Activated naive CD8-positive, alpha-beta T cell treated with anti-CD3 and anti-CD28 coated beads, Interleukin-2, amount 50 U/mL, for 16 hours (primary cell): ENCODE data around the gene DMP1.
"Not testable (repeated sequence)": the region's sequence is repeated elsewhere in the genome, so short reads cannot be mapped to it uniquely, and the experiment has no call there.

Source experiments
- DNase-seq: peaks from one replicate; pipeline ENCODE4 v3.0.0-alpha.2; 2020; ENCODE audit warnings: low read depth, low spot score

DMP1 gene

GRCh38 chr4:87680271-87680670, 30.2 kb downstream of the DMP1 start:
- no peak for DNase-seq

DNA sequence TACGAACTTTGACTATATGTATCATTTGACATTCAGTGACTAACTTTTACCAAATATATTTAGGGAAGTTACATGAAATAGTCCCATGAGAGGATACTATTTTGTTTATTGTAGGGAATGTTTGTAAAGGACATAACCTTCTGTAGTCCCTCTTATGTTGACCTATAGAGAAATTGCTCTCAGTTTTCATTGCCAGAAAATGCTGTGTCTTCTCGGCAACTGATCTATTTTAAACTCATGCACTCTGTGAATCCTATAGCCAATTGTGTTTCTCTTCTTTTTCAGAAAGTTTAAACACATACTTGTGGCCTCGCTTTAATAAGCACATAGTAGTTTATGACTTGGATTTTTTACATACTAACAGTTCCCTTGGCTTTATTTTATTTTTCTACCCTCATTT, 38.2 kb downstream of the DMP1 start:
- DNase-seq: no peak

GRCh38 chr4:87690947-87691346, 40.9 kb downstream of the DMP1 start:
- DNase-seq: not testable (repeated sequence)

- DNase-seq: not testable (repeated sequence)
Measured at GRCh38 chr4:87692060-87692459, 42.0 kb downstream of the DMP1 start.

- no peak for DNase-seq
Measured at GRCh38 chr4:87697272-87697671, 47.2 kb downstream of the DMP1 start.

DNA sequence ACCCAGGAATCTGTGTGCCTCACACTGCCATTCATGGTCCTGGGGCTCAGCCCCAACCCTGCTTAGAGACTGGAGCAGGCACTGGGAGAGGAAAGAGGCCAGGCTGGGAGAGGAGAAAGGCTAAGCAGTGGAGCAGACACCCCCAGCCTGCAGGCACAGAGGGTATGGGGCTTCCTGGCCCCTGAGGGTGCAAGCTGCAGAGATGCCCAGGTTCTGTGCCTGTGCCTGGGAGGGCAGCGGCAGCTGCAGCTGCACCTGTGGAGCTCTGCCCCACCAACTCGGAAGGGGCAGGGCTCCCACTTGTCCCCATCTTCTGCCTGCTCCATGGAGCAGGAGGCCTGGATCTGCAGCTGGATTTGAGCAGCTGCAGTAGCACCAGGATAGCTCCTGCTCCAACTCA, 47.9 kb downstream of the DMP1 start:
- DNase-seq: no peak

DNA sequence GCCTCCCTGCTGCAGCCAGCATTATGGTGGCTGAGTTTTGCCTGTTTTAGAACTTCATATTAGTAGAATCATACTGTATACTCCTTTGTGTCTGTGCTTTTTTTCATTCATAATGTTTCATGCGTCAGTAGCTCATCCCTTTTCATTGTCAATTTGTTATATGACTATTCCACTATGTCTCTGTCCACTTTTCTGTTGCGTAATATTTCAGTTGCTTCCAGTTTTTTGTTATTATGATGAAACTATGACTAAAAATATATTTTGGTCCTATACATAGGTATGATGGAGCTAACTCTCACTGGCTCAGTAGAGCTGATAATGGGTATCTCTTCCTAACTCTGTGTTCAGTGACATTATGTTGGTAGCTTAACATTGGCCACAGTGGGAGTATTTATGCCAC, 48.3 kb downstream of the DMP1 start:
- no peak for DNase-seq

DNA sequence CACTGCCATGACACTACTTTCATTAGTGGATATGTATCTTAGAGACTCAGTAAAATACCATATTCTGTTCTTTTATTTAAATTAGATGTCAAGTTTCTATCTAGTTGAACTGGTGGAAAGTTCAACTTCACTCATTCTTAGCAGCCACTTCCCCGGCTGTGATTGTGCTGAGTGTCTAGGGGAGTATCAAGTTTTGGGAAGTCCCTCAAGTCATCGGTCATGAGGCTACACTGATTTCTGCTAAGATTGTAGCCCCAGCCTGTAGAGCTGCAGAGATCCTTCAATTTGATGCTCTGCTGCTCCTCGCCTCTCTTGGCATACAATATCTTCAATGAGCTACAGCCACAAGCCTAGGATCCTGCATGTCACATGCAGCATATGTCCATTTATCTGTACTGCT, 53.9 kb downstream of the DMP1 start:
- DNase-seq: no peak

GRCh38 chr4:87707279-87707918, 57.3 kb downstream of the DMP1 start:
- no peak for DNase-seq
